H7 (cell line): ENCODE data around the gene TMEM272. TPM values are rescaled to one million over a fixed set of nuclear protein-coding genes. Genes with fewer than 3 reads are reported as not detected.
A peak's percentile ranks its signal among the peaks of the same experiment; 100 is the strongest.
"Not testable (repeated sequence)": the region's sequence is repeated elsewhere in the genome, so short reads cannot be mapped to it uniquely, and the experiment has no call there.

Experiments used
- DNase-seq: peaks from one replicate; pipeline ENCODE4 v3.0.0; 2012
- H3K27me3 ChIP-seq: 2 replicates; pipeline ENCODE4 v1.6.0; 2011; ENCODE audit warnings: mild to moderate bottlenecking, low read length; ENCODE audit not compliant: control insufficient read depth, insufficient read depth
- H3K36me3 ChIP-seq: replicated peaks from 2 replicates; pipeline ENCODE4 v1.5.1; 2011; ENCODE audit warnings: low read length; ENCODE audit not compliant: control insufficient read depth, insufficient read depth
- H3K4me3 ChIP-seq: 2 replicates; pipeline ENCODE4 v1.5.1; 2011; ENCODE audit warnings: low read depth, mild to moderate bottlenecking, control low read depth, low read length, moderate library complexity; ENCODE audit not compliant: insufficient read depth
- total RNA-seq: library from RNA; depleted of rRNA; stranded (reverse); fragments of >200 nt; shearing (Covaris generic); gene quantifications from 2 replicates; pipeline ENCODE4 v1.2.3, GENCODE V29; 2014

TMEM272 gene
- total RNA-seq, 1 experiment from 2014 or later, result not detected

- no peak for DNase-seq
Measured at GRCh38 chr13:51839711-51840540, 5.1 kb downstream of the TMEM272 start.

GRCh38 chr13:51838240-51838846, 6.6 kb downstream of the TMEM272 start:
- DNase-seq, result no peak
- no peaks in the 10 kb centered on the region for H3K27me3 ChIP-seq
- H3K4me3 ChIP-seq, result no peak overlapping the region
- H3K36me3 ChIP-seq, result no peaks in the 10 kb centered on the region

More at GRCh38 chr13:51839711-51840540, 5.1 kb downstream of the TMEM272 start:
- Histone ChIP-seq H3K36me3 (no peaks in the 10 kb centered on the region), H3K4me3 (no peak overlapping the region), H3K27me3 (no peaks in the 10 kb centered on the region)

- H3K4me3 ChIP-seq, result no peak overlapping the region
- no peak for DNase-seq
Measured at GRCh38 chr13:51837016-51837415, 8.0 kb downstream of the TMEM272 start.

DNA sequence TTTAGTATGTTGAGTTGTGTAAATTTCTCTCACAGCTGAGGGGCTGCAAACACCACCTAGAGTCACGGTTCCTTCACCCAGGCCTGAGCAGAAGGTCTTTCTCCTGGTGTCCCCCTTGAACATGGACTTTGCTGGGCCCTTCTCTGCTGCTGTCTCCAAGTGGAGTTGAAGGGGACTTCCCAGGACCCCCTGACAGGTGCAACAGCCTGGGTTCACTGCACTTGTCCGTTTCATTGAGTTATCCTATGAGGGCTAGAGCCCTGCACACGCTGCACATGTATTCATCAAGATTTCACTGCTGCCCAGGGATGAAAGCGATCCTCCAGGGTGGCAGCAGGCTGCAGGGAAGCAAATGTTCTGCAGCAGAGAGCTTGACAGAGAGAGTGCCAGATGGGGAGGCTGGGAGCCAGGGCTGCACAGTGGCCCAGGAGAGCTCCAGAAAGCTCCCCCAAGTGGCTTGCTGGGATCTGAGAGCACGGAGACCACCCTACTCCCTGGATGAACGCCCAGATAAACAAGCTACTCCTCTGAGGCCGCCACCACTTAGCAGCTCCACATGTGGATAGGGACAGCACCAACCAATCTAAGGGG, 10.3 kb downstream of the TMEM272 start:
- no peaks in the 10 kb centered on the region for H3K27me3 ChIP-seq
- no peak for DNase-seq
- H3K4me3 ChIP-seq, result no peak overlapping the region
- no peaks in the 10 kb centered on the region for H3K36me3 ChIP-seq

More at GRCh38 chr13:51837016-51837415, 8.0 kb downstream of the TMEM272 start:
- no peaks in the 10 kb centered on the region for H3K36me3 ChIP-seq
- no peaks in the 10 kb centered on the region for H3K27me3 ChIP-seq

GRCh38 chr13:51833980-51834379, 11.0 kb downstream of the TMEM272 start:
- Histone ChIP-seq H3K36me3 (no peaks in the 10 kb centered on the region), H3K27me3 (no peaks in the 10 kb centered on the region), H3K4me3 (no peak overlapping the region)
- DNase-seq, result no peak

DNA sequence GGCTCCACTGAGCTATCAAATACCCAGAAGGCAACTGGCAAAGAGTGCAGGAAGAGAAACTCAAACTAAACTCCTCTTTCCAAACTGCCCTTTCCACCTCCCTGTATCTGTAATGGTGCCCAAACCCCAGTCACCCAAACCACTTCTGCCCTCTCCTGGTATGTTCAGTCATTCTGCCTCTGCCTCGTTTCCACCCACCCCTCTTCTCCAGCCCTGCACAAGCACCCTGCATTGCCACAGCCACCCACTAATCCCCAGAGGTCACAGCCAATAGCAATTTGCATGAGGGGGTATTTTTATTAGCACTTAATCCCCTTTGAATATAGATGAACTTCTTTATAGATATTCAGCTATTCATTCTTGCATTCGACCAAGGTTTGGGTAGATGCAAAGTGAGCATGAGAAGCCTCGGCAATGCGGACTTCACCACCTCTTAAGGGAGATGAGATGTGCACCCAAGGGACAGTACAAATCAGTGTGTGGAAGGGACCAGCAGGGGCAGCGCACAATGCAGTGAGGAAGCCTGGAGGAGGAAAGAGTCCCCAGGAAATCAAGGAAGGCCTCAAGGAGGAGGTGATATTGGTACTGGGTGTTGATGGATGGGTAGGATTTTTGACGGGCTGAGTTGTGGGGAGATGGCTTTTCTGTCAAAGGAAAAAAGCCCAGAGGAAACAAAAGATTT, 12.4 kb downstream of the TMEM272 start:
- Histone ChIP-seq H3K4me3 (no peak overlapping the region), H3K27me3 (no peaks in the 10 kb centered on the region), H3K36me3 (no peaks in the 10 kb centered on the region)
- peak; percentile 70 for DNase-seq

DNA sequence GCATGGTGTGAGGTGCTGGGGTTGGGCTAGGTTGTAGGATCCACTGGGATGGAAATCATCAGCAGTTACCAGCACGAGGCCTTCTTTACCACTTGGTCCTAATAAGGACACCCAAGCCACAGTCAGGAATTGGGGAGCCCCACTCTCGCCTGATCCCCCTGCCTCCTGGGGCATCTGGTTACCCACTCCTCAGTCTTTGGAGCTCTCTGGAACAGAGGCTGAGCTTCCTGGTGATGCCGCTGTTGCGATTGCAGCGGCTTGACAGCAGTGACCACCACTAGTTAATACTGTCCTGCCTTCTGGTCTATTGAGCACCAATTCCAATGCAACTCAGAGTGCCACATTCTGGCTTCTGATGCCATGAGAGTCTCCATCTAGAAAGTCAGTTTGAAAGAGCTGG, 13.5 kb downstream of the TMEM272 start:
- H3K4me3 ChIP-seq, result no peak overlapping the region
- no peaks in the 10 kb centered on the region for H3K27me3 ChIP-seq
- DNase-seq, result no peak
- H3K36me3 ChIP-seq, result no peaks in the 10 kb centered on the region

DNA sequence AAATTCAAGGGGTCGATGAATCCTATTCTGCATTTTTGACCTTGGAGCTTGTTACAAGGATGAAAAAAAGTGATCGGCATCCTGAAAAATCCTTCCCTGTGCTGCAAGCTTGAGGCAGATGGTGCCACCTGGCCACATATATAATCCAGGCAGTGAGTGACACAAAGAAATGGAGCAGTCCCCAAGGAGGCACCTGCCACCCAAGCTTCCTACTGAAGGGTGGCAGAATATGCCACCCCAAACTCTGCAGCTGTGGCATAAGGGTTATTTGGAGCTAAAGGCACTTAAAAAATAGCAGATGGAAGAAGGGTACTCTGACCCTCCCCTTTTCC, 15.4 kb downstream of the TMEM272 start:
- Histone ChIP-seq H3K4me3 (no peak overlapping the region), H3K27me3 (no peaks in the 10 kb centered on the region), H3K36me3 (no peaks in the 10 kb centered on the region)
- no peak for DNase-seq

- H3K4me3 ChIP-seq, result no peak overlapping the region
- no peaks in the 10 kb centered on the region for H3K27me3 ChIP-seq
- DNase-seq, result no peak
- H3K36me3 ChIP-seq, result no peaks in the 10 kb centered on the region
Measured at GRCh38 chr13:51828730-51829567, 16.0 kb downstream of the TMEM272 start.

GRCh38 chr13:51827254-51827653, 17.7 kb downstream of the TMEM272 start:
- H3K36me3 ChIP-seq, result no peaks in the 10 kb centered on the region
- no peaks in the 10 kb centered on the region for H3K27me3 ChIP-seq
- no peak overlapping the region for H3K4me3 ChIP-seq
- DNase-seq, result no peak

- Histone ChIP-seq H3K4me3 (no peak overlapping the region), H3K27me3 (no peaks in the 10 kb centered on the region), H3K36me3 (no peaks in the 10 kb centered on the region)
- DNase-seq, result no peak
Measured at GRCh38 chr13:51826606-51827005, 18.4 kb downstream of the TMEM272 start.

- H3K4me3 ChIP-seq, result no peak overlapping the region
- no peaks in the 10 kb centered on the region for H3K36me3 ChIP-seq
- no peak for DNase-seq
- no peaks in the 10 kb centered on the region for H3K27me3 ChIP-seq
Measured at GRCh38 chr13:51825681-51826254, 19.2 kb downstream of the TMEM272 start.

DNA sequence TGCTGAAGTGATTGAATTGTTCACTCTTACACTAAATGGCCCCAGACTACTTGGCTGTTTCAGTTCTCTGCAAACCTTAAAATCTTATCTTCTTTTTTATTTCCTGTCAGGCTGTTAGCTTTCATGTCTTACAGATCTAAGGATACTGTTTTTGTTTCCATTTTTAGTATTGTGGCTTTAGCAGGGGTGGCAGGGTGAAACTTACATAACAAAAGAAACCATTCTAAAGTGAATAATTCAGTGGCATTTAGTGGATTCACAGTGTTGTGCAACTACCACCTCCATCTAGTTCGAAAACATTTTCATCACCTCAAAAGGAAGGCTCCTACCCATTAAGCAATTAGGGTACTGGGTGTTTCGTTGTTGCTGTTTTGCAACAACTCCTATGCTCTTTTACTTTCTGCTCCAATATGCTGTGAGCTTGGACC, 19.8 kb downstream of the TMEM272 start:
- no peaks in the 10 kb centered on the region for H3K27me3 ChIP-seq
- H3K36me3 ChIP-seq, result no peaks in the 10 kb centered on the region
- H3K4me3 ChIP-seq, result no peak overlapping the region
- DNase-seq, result no peak

- DNase-seq, H3K4me3 ChIP-seq, H3K36me3 ChIP-seq, H3K27me3 ChIP-seq: not testable (repeated sequence)
Measured at GRCh38 chr13:51824712-51825111, 20.3 kb downstream of the TMEM272 start.
